BLaER1 (cell line): ENCODE measurements around the gene ATP8A1.

ENCODE experiments used
- H3K27ac ChIP-seq: shearing (Covaris generic); formaldehyde crosslinking; 2 replicates; pipeline ENCODE4 v1.8.1; 2022
- H3K27me3 ChIP-seq: shearing (Covaris generic); formaldehyde crosslinking; 2 replicates; pipeline ENCODE4 v1.8.1; 2022
- H3K36me3 ChIP-seq: shearing (Covaris generic); formaldehyde crosslinking; 2 replicates; pipeline ENCODE4 v1.8.1; 2022
- H3K4me1 ChIP-seq: shearing (Covaris generic); formaldehyde crosslinking; 2 replicates; pipeline ENCODE4 v1.8.1; 2022
- H3K4me2 ChIP-seq: shearing (Covaris generic); formaldehyde crosslinking; 2 replicates; pipeline ENCODE4 v1.8.1; 2022
- H3K4me3 ChIP-seq: shearing (Covaris generic); formaldehyde crosslinking; 2 replicates; pipeline ENCODE4 v1.8.1; 2022
- H3K9ac ChIP-seq: shearing (Covaris generic); formaldehyde crosslinking; 2 replicates; pipeline ENCODE4 v1.8.1; 2022
- H3K9me3 ChIP-seq: shearing (Covaris generic); formaldehyde crosslinking; 2 replicates; pipeline ENCODE4 v1.8.1; 2022
- H4K20me1 ChIP-seq: shearing (Covaris generic); formaldehyde crosslinking; 2 replicates; pipeline ENCODE4 v1.8.1; 2022
- Cebpa-rat ChIP-seq: shearing (Covaris generic); IDR thresholded peaks from 2 replicates; pipeline ENCODE4 v1.8.1; 2022

ATP8A1 gene

DNA sequence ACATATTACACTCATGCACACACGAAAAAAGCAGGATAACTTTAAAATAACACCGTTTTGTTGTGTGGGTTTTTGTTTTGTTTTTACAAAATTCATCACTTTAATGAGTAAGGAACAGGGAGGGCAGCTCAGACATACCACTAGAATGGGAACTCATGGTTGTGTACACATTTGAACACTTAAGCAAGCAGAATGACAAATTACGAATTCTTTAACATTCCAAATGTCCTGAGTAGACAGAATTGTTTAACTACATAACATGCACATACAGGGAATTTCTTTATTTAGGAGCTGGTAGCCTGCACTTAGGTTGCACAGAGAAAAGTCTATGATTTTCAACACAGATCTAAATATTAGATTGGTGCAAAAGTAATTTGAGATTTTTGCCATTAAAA lies 96.4 kb downstream of the ATP8A1 start:
- Histone ChIP-seq H4K20me1 (no peaks in the 10 kb centered on the region), H3K9ac (no peak overlapping the region), H3K4me1 (no peaks in the 10 kb centered on the region), H3K27ac (no peak overlapping the region), H3K9me3 (0 out of 2 replicates have a peak, but pooled peaks cover 1% of the 10 kb centered on the region), H3K4me3 (no peak overlapping the region), H3K36me3 (peaks cover 49% of the 10 kb centered on the region), H3K4me2 (no peak overlapping the region), H3K27me3 (no peaks in the 10 kb centered on the region)
- TF ChIP-seq Cebpa-rat = no peak

DNA sequence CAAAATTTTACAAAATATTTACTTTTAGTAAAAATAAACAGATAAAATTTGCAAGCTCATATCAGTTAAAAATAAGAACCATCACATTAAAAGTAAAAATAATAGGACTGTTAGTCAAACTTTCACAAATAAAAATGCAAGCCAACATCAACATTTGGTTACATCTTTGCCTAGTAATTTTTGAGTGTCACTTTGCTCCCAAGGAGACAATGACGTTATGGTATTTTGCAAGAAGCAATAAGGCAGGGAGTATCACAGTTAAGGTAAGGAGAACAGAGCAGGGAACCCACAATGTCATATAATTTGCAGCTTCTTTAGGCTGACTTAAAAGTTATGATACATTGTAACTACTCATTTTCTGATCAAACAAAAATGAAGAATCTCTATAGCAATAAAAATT lies 98.7 kb downstream of the ATP8A1 start:
- no peak overlapping the region for H3K9ac ChIP-seq
- no peak overlapping the region for H3K4me2 ChIP-seq
- peaks cover 6% of the 10 kb centered on the region; the same call in 1 of the 2 replicates for H3K9me3 ChIP-seq
- H3K4me1 ChIP-seq = no peaks in the 10 kb centered on the region
- no peaks in the 10 kb centered on the region for H4K20me1 ChIP-seq
- TF ChIP-seq Cebpa-rat = no peak
- peaks cover 50% of the 10 kb centered on the region for H3K36me3 ChIP-seq
- H3K4me3 ChIP-seq = no peak overlapping the region
- H3K27me3 ChIP-seq = no peaks in the 10 kb centered on the region
- no peak overlapping the region for H3K27ac ChIP-seq

GRCh38 chr4:42555828-42556227 lies 101.1 kb downstream of the ATP8A1 start:
- no peak overlapping the region for H3K9ac ChIP-seq
- peaks cover 6% of the 10 kb centered on the region; the same call in 1 of the 2 replicates for H3K9me3 ChIP-seq
- H3K4me1 ChIP-seq = no peaks in the 10 kb centered on the region
- H3K4me3 ChIP-seq = no peak overlapping the region
- no peak overlapping the region for H3K27ac ChIP-seq
- no peaks in the 10 kb centered on the region for H4K20me1 ChIP-seq
- no peak for TF ChIP-seq Cebpa-rat
- H3K27me3 ChIP-seq = no peaks in the 10 kb centered on the region
- H3K4me2 ChIP-seq = no peak overlapping the region
- H3K36me3 ChIP-seq = peaks cover 37% of the 10 kb centered on the region

DNA sequence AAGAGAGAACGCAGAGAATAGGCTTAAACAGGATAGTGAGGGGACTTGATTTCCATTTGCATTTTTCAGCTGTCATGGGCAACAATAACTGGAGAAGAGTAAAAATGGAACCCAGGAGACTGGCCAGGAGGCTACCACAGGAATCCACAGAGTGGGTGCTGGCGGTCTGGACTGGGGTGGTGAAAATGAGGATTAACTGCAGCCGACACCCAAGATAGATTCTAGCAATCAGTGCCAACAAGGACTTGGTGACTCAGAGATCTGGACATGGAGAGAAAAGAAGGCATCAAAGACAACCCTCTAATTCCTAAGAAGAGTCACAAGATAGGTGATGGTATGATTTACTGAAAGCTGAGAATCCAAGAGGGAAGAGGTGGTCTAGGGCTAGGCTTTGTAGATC lies 102.8 kb downstream of the ATP8A1 start:
- Histone ChIP-seq H3K9me3 (peaks cover 6% of the 10 kb centered on the region; the same call in 1 of the 2 replicates), H3K9ac (no peak overlapping the region), H3K27ac (no peak overlapping the region), H3K36me3 (peaks cover 52% of the 10 kb centered on the region), H3K4me3 (no peak overlapping the region), H3K4me2 (no peak overlapping the region), H3K27me3 (no peaks in the 10 kb centered on the region), H3K4me1 (no peaks in the 10 kb centered on the region), H4K20me1 (no peaks in the 10 kb centered on the region)
- TF ChIP-seq Cebpa-rat = no peak

DNA sequence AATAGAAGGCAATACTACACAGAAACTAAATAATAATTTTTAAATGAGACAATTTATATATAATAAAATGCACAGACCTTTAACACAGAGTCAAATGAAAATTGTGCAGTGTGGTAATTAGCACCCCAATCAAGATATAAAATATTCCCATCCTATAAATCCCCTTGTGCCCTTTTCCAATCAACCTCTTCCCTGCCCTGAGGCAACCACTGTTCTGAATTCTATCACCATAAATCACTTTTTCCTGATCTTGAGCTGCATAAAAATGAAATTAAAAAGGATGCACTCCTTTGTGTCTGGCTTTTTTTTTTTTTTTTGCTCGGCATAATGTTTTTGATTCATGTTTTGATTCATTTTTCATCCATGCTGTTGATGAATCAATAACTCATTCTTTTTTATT lies 107.0 kb downstream of the ATP8A1 start:
- H3K27ac ChIP-seq = no peak overlapping the region
- peaks cover 3% of the 10 kb centered on the region; the same call in 1 of the 2 replicates for H3K9me3 ChIP-seq
- no peak overlapping the region for H3K9ac ChIP-seq
- H3K4me2 ChIP-seq = no peak overlapping the region
- H3K4me1 ChIP-seq = no peaks in the 10 kb centered on the region
- H4K20me1 ChIP-seq = no peaks in the 10 kb centered on the region
- TF ChIP-seq Cebpa-rat = no peak
- H3K36me3 ChIP-seq = peaks cover 53% of the 10 kb centered on the region
- H3K27me3 ChIP-seq = no peaks in the 10 kb centered on the region
- no peak overlapping the region for H3K4me3 ChIP-seq

- H3K36me3 ChIP-seq = peaks cover 41% of the 10 kb centered on the region
- no peaks in the 10 kb centered on the region for H3K9me3 ChIP-seq
- no peak overlapping the region for H3K4me2 ChIP-seq
- TF ChIP-seq Cebpa-rat = no peak
- no peaks in the 10 kb centered on the region for H3K4me1 ChIP-seq
- no peaks in the 10 kb centered on the region for H3K27me3 ChIP-seq
- no peaks in the 10 kb centered on the region for H4K20me1 ChIP-seq
- H3K4me3 ChIP-seq = no peak overlapping the region
- H3K9ac ChIP-seq = no peak overlapping the region
- H3K27ac ChIP-seq = no peak overlapping the region
These were observed 109.1 kb downstream of the ATP8A1 start for GRCh38 chr4:42547805-42548204.

DNA sequence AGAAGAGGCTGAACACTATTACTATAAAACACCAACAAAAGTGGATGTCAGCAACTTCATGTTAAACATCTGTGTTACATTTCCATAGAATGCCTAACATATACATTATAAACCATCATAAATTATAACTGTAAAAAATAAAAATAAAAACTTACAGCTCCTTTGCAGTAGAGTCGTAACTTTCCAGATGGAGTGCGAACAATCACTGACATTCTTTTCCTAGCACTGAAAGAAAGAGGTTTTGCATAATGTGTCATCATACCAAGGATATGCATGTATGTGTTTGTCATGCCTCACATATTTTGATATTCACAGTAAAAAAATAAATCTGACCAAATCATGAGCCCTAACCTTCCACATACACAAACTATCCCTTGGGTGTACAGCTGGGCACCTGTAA lies 113.1 kb downstream of the ATP8A1 start:
- Histone ChIP-seq H4K20me1 (no peaks in the 10 kb centered on the region), H3K27me3 (no peaks in the 10 kb centered on the region), H3K4me1 (no peaks in the 10 kb centered on the region), H3K4me2 (no peak overlapping the region), H3K9ac (no peak overlapping the region), H3K4me3 (no peak overlapping the region), H3K27ac (no peak overlapping the region), H3K36me3 (peaks cover 24% of the 10 kb centered on the region), H3K9me3 (no peaks in the 10 kb centered on the region)
- TF ChIP-seq Cebpa-rat = no peak

GRCh38 chr4:42543126-42543525 lies 113.8 kb downstream of the ATP8A1 start:
- Histone ChIP-seq H3K27ac (no peak overlapping the region), H3K4me1 (no peaks in the 10 kb centered on the region), H3K9me3 (no peaks in the 10 kb centered on the region), H3K27me3 (no peaks in the 10 kb centered on the region), H3K9ac (no peak overlapping the region), H4K20me1 (no peaks in the 10 kb centered on the region), H3K4me2 (no peak overlapping the region), H3K4me3 (no peak overlapping the region), H3K36me3 (peaks cover 23% of the 10 kb centered on the region)
- TF ChIP-seq Cebpa-rat = no peak

- Histone ChIP-seq H4K20me1 (no peaks in the 10 kb centered on the region), H3K27me3 (no peaks in the 10 kb centered on the region), H3K27ac (no peak overlapping the region), H3K4me1 (no peaks in the 10 kb centered on the region), H3K9me3 (no peaks in the 10 kb centered on the region), H3K9ac (no peak overlapping the region), H3K4me3 (no peak overlapping the region), H3K4me2 (no peak overlapping the region), H3K36me3 (peaks cover 17% of the 10 kb centered on the region; the same call in 1 of the 2 replicates)
- TF ChIP-seq Cebpa-rat = no peak
These were observed 115.3 kb downstream of the ATP8A1 start for GRCh38 chr4:42541647-42542046.

- no peak overlapping the region for H3K9ac ChIP-seq
- peaks cover 54% of the 10 kb centered on the region for H3K36me3 ChIP-seq
- H4K20me1 ChIP-seq = no peaks in the 10 kb centered on the region
- H3K4me1 ChIP-seq = no peaks in the 10 kb centered on the region
- H3K4me3 ChIP-seq = no peak overlapping the region
- TF ChIP-seq Cebpa-rat = no peak
- no peaks in the 10 kb centered on the region for H3K27me3 ChIP-seq
- no peak overlapping the region for H3K27ac ChIP-seq
- no peak overlapping the region for H3K4me2 ChIP-seq
- H3K9me3 ChIP-seq = no peaks in the 10 kb centered on the region
These were observed 123.9 kb downstream of the ATP8A1 start for GRCh38 chr4:42533042-42533441.
